GM12801 (cell line): ENCODE results near the gene JMJD7.

ENCODE experiments used
- TF ChIP-seq, protein P1 (sequence below): IDR thresholded peaks from one replicate; pipeline ENCODE4 v1.5.1; 2011; ENCODE audit warnings: control low read depth; ENCODE audit not compliant: insufficient read length; ENCODE audit errors: extremely low read depth

Gene JMJD7

DNA sequence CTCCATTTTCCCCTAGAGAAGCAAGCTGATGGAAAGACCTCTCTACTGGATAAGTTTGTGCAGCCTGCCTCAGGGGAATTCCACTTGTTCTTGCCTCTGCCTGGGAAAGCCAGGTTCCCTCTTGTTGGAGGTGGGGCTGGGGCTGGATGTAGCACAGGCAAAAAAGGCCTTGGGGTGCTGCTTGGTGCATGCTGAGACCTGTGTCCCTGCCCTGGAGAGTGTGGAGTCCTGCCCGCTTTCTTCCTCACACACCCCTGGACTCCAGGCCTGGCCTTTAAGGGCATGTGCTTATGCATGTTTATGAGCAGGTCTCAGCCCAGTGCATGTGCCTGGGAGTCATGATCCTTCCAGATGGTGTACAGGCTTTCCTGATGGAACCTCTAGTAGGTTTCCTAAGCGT is 23.5 kb upstream of the JMJD7 start:
- TF ChIP-seq, protein P1, sequence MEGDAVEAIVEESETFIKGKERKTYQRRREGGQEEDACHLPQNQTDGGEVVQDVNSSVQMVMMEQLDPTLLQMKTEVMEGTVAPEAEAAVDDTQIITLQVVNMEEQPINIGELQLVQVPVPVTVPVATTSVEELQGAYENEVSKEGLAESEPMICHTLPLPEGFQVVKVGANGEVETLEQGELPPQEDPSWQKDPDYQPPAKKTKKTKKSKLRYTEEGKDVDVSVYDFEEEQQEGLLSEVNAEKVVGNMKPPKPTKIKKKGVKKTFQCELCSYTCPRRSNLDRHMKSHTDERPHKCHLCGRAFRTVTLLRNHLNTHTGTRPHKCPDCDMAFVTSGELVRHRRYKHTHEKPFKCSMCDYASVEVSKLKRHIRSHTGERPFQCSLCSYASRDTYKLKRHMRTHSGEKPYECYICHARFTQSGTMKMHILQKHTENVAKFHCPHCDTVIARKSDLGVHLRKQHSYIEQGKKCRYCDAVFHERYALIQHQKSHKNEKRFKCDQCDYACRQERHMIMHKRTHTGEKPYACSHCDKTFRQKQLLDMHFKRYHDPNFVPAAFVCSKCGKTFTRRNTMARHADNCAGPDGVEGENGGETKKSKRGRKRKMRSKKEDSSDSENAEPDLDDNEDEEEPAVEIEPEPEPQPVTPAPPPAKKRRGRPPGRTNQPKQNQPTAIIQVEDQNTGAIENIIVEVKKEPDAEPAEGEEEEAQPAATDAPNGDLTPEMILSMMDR = no peak

DNA sequence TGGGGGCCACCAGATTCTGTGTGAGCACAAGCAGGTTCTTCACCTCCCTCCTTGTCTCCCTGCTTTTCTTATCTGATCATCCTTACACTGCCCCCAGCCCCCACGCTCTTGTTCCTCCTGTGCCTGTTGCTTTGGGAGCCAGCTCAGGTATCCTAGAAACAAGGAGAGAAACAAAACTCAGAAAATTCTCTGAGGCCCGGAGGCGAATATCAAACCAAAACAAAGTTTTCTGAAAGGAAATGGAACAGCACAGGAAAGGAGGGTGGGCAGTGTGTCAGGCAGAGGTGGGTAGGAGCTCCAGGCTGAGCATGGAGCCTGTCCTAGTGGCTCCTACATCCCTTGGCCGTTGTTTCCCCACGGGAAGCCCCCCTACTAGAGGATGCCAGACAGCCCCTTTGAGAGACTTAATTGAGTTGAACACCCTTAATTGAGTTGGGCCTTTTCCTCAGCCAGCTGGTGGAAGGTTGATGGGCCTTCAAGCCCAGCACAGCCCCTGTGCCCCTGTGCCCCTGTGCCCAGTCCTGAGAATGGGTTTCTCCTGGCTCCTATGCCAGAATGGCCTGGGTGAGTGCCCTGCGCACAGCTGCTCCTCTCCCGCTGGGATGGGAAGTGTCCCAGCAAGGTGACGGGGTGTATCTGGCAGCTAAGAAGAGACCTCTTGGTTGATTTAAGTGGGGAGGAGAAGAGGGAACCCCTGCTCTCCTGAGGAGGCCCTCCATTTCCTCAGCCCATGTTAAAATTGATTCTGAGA is 22.8 kb upstream of the JMJD7 start:
- TF ChIP-seq, protein P1 = no peak

DNA sequence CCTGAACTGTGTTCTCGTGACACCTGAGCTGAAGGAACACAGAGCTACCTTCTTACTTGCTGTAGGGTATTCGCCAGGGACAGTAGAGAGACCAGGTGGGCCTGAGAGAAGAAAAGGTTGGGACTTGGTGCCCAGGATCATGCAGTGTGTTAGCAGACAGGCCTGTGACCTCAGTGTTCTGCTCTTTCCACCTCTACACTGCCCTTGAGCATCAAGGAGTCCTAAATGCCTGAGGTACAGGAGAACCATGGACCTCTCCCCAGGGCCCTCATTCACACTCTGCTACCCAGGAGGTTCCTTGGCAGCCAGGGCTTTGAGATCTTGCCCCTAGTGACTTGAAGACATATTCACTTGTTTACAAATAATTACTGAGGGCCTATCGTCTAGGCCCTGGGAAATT is 22.2 kb upstream of the JMJD7 start:
- TF ChIP-seq, protein P1 = no peak

DNA sequence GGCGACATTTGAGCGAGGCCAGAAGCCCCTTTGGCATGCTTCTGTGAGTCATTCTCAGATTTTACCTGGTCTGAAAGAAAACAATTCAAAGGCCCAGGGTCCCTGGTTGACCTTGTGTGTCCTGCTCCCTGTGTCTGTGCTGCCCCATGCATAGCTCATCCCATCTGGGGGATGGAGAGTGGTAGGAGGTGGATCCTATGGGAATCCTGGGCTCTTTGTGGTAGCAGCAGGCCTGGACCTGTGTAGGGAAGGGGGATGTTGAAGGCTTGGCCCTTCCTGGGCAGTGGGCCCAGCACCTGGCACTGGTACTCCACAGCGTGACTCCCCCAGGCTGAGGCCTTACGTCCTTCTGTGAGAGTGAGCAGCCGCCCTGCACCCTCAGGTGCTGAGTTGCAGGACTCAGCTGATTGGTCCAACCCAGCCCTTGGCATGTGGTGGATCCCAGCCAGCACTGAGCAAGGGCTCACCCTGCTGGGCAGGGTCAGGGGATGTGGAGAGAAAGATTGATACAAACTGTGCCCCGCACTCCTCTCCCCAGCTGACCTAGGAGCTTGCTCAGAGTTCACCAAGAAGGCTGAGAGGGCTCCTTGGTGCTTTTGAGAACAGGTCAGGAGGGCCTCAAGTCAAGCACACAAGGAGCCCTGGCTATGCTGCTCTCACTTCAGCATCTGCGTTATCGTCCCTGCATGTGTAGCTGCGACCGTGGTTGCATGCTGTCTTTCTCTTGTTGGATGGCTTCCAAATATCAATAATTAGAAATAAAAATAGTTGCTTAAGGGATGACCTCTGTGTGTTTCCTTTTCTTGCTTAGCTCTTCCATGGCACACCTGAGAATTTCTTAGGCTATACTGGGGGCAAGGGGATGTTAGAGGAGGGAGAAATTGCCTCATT is 21.4 kb upstream of the JMJD7 start:
- TF ChIP-seq, protein P1 = no peak

DNA sequence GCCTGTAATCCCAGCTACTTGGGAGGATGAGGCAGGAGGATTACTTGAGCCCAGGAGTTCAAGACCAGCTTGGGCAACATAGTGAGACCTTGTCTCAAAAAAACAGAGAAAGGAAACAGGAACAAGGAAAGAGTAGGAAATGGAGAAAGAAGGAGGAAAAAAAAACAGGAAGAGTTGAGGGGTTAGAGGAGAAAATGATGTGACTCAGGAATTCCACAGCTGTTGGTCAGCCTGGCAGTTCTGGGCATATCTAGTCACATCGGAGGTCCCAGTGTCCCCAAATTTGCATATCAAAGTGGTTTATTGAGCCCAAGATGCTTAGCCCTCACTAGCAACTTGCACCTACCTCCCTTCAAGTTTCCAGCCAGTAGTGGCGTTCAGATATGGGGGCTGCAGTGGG is 18.8 kb upstream of the JMJD7 start:
- TF ChIP-seq, protein P1 = no peak

DNA sequence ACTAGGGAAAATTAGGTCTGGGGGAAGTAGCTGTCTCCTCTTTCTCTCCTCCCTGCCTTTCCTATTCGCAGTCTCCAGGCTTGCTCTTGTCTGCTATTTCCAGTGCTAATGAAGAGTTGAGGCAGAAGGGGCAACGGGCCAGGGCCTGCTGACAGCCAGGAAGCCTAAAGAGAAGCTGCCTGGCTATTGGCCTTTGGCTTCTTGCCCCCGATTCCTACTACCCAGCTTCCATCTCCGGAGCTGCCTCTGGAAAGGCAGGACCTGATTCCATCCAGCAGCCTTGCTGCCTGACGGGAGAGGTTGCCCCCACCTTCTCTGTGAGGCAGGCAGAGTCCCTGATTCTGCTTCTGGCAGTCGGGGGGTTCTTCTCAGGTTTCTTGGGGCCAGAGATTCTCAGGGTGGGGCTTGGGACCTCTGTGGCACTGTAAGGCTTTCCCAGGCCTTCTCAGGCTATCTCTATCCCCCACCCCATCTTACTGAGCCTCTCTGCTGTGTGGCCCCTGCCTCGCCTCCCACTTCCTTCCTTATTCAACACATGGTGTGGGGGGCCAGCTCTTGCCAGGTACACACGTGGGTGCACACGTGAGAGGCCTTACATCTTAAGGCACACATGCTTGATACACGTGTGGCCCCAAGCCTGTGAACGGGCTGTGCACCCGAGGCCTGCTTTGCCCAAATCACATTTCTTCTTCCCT is 18.2 kb upstream of the JMJD7 start:
- TF ChIP-seq, protein P1 = no peak
